K562 (cell line): ENCODE results near the gene TUBB6. TPM values are rescaled to one million over a fixed set of nuclear protein-coding genes. Genes with fewer than 3 reads are reported as not detected.

Source experiments
- CREM ChIP-seq: IDR thresholded peaks from 2 replicates; pipeline ENCODE4 v1.6.1; 2014; ENCODE audit warnings: antibody characterized with exemption, low read depth
- ETV6 ChIP-seq, 3 experiments: fragments of 150-350 bp in 1 of 3; sonication (generic) in 1 of 3; formaldehyde crosslinking in 1 of 3; IDR thresholded peaks; 2 replicates each; pipeline versions ENCODE4 v1.6.1 to v1.8.0; 2014 to 2022; ENCODE audit warnings: borderline replicate concordance in 2 of 3, low read depth in 2 of 3, antibody characterized with exemption in 1 of 3, low read length in 1 of 3, mild to moderate bottlenecking in 1 of 3, missing genetic modification reagents in 1 of 3
- GATA2 ChIP-seq: sonication (generic); formaldehyde crosslinking; IDR thresholded peaks from 2 replicates; pipeline ENCODE4 v1.4.0; 2020; ENCODE audit warnings: mild to moderate bottlenecking, missing genetic modification reagents
- GTF2E2 ChIP-seq: fragments of 200-800 bp; sonication (Bioruptor generic); IDR thresholded peaks from 2 replicates; pipeline ENCODE4 v1.6.1; 2016; ENCODE audit warnings: missing genetic modification characterization, missing compliant biosample characterization
- MECOM ChIP-seq: fragments of 250-450 bp; sonication (Bioruptor Pico); IDR thresholded peaks from 2 replicates; pipeline ENCODE4 v1.8.0; 2022; ENCODE audit warnings: inconsistent platforms
- MGA ChIP-seq: fragments of 450-650 bp; IDR thresholded peaks from 2 replicates; pipeline ENCODE4 v1.6.1; 2016; ENCODE audit warnings: mild to moderate bottlenecking, moderate library complexity
- RBM17 ChIP-seq: fragments of 200-400 bp; formaldehyde crosslinking; IDR thresholded peaks from 2 replicates; pipeline ENCODE4 v1.6.1; 2017; ENCODE audit warnings: low read depth, mild to moderate bottlenecking, low read length, borderline replicate concordance
- TAL1 ChIP-seq: fragments of 450-650 bp; IDR thresholded peaks from 2 replicates; pipeline ENCODE4 v1.6.1; 2016; ENCODE audit warnings: mild to moderate bottlenecking
- ZNF707 ChIP-seq: fragments of 250-450 bp; sonication (Bioruptor Pico); conservative IDR thresholded peaks from 2 replicates; pipeline ENCODE4 v1.8.0; 2022; ENCODE audit warnings: inconsistent platforms, mild to moderate bottlenecking, moderate library complexity
- polyA plus RNA-seq, 8 experiments: library from polyadenylated mRNA; depleted of rRNA in 4 of 8; stranded (reverse) in 5 of 8; unstranded in 3 of 8; fragments of >200 nt; fragmentation: Nextera tagmentation in 2 of 8; fragmentation: Illumina TruSeq in 1 of 8; extraction: Ambion mirVana in 2 of 8; extraction: Trizol in 1 of 8; gene quantifications; 2 replicates each; pipeline versions ENCODE4 v1.2.1 to v1.2.3, GENCODE V29; 2011 to 2014; ENCODE audit warnings: inconsistent platforms in 1 of 8, missing spikeins in 1 of 8
- total RNA-seq, 7 experiments: library from RNA; depleted of rRNA in 6 of 7; stranded (reverse); fragments of >200 nt in 6 of 7; fragmentation: Illumina TruSeq in 2 of 7; extraction: Trizol in 2 of 7; gene quantifications; 2 replicates each; pipeline versions ENCODE4 v1.2.1 to v1.2.3, GENCODE V29; 2011 to 2021; ENCODE audit warnings: low replicate concordance in 1 of 7

The TUBB6 gene
- total and polyA plus RNA-seq, 9 of the 15 experiments (the other 6 are each of a cell fraction or from before 2014, with no cell fraction given): 43.9 to 404 (median 81.1) TPM

GRCh38 chr18:12290086-12290485 is 18.0 kb upstream of the TUBB6 start (continued):
- TF ChIP-seq MGA (no peak), TAL1 (no peak), ETV6 (IDR thresholded peaks at IDR 0.05; ENCODE audit: borderline replicate concordance in 1 of 2, low read depth in 2 of 2, low read length in 1 of 2) (no peak), ETV6 (CRISPR knock-in tag; IDR thresholded peaks at IDR 0.05; ENCODE audit: borderline replicate concordance) (no peak), MECOM (CRISPR knock-in tag) (no peak), RBM17 (no peak), ZNF707 (CRISPR knock-in tag) (no peak), GATA2 (CRISPR knock-in tag) (no peak), CREM (no peak), GTF2E2 (tag) (no peak)
